BJ (cell line): ENCODE data around the gene CUTA. TPM values are rescaled to one million over a fixed set of nuclear protein-coding genes. Genes with fewer than 3 reads are reported as not detected.

Source experiments
- CTCF ChIA-PET: fragments of 350-600 bp; formaldehyde crosslinking; extraction: SDS; loops from one replicate; lab custom pipeline; 2021; ENCODE audit warnings: antibody characterized with exemption, inconsistent platforms; lab: Yijun Ruan, JAX
- POLR2A ChIA-PET: fragments of 300-600 bp; sonication (Branson Sonifier 250); formaldehyde crosslinking; extraction: SDS; loops from one replicate; lab custom pipeline; 2021; ENCODE audit warnings: antibody characterized with exemption; lab: Charles Lee
- DNase-seq: peaks from one replicate; pipeline ENCODE4 v3.0.0-alpha.2; 2011; ENCODE audit warnings: low read depth
- H3K27me3 ChIP-seq: 2 replicates; pipeline ENCODE4 v1.6.0; 2011; ENCODE audit warnings: low read length; ENCODE audit not compliant: control insufficient read depth, insufficient read depth
- H3K36me3 ChIP-seq: 2 replicates; pipeline ENCODE4 v1.5.1; 2011; ENCODE audit warnings: low read length; ENCODE audit not compliant: control insufficient read depth, insufficient read depth
- H3K4me3 ChIP-seq: 2 replicates; pipeline ENCODE4 v1.5.1; 2011; ENCODE audit warnings: low read depth, mild to moderate bottlenecking, control low read depth, low read length
- polyA plus RNA-seq: library from polyadenylated mRNA; depleted of rRNA; stranded (reverse); fragments of >200 nt; gene quantifications from 2 replicates; pipeline ENCODE4 v1.2.3, GENCODE V29; 2011
- TF ChIP-seq, protein P1 (sequence below): IDR thresholded peaks from 2 replicates; pipeline ENCODE4 v1.5.1; 2011; ENCODE audit warnings: low read depth, mild to moderate bottlenecking, control low read depth, inconsistent platforms, low read length, moderate library complexity; ENCODE audit not compliant: insufficient read depth

Gene CUTA
- polyA plus RNA-seq, 1 experiment: 369 TPM

DNA sequence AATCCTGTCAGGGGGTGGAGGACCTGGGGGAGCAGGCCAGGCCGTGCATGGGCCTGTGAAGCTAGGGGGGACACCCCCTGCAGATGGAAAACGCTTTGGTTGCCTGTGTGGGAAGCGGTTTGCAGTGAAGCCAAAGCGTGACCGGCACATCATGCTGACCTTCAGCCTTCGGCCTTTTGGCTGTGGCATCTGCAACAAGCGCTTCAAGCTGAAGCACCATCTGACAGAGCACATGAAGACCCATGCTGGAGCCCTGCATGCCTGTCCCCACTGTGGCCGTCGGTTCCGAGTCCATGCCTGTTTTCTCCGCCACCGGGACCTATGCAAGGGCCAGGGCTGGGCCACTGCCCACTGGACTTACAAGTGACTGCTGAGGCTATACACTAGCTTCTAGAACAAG lies 38.2 kb upstream of the CUTA start:
- DNase-seq: no peak
- ChIA-PET CTCF (no interaction called here), POLR2A (no interaction called here)
- H3K4me3 ChIP-seq: no peak overlapping the region
- H3K27me3 ChIP-seq: no peaks in the 10 kb centered on the region
- peaks cover 4% of the 10 kb centered on the region; the same call in 1 of the 2 replicates for H3K36me3 ChIP-seq
- TF ChIP-seq, protein P1, sequence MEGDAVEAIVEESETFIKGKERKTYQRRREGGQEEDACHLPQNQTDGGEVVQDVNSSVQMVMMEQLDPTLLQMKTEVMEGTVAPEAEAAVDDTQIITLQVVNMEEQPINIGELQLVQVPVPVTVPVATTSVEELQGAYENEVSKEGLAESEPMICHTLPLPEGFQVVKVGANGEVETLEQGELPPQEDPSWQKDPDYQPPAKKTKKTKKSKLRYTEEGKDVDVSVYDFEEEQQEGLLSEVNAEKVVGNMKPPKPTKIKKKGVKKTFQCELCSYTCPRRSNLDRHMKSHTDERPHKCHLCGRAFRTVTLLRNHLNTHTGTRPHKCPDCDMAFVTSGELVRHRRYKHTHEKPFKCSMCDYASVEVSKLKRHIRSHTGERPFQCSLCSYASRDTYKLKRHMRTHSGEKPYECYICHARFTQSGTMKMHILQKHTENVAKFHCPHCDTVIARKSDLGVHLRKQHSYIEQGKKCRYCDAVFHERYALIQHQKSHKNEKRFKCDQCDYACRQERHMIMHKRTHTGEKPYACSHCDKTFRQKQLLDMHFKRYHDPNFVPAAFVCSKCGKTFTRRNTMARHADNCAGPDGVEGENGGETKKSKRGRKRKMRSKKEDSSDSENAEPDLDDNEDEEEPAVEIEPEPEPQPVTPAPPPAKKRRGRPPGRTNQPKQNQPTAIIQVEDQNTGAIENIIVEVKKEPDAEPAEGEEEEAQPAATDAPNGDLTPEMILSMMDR: no peak

DNA sequence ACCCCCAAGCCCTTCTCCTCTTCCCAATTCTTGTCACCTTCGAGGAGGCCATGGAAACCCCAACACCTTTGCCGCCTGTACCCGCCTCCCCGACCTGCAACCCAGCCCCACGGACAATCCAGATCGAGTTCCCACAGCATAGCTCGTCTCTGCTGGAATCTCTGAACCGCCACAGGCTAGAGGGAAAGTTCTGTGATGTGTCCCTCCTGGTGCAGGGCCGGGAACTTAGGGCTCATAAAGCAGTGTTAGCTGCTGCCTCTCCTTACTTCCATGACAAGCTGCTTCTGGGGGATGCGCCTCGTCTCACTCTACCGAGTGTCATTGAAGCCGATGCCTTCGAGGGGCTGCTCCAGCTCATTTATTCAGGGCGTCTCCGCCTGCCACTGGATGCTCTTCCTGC lies 37.1 kb upstream of the CUTA start:
- ChIA-PET CTCF (interaction anchor here (1.3 kb wide), 1 partner anchor 13 kb away, joined by 4 read pairs; no protein-coding TSS in a partner anchor), POLR2A (no interaction called here)
- TF ChIP-seq, protein P1: no peak
- peak overlapping the region; percentile 93 for H3K4me3 ChIP-seq
- H3K27me3 ChIP-seq: no peaks in the 10 kb centered on the region
- no peak for DNase-seq
- H3K36me3 ChIP-seq: peaks cover 4% of the 10 kb centered on the region; the same call in 1 of the 2 replicates

DNA sequence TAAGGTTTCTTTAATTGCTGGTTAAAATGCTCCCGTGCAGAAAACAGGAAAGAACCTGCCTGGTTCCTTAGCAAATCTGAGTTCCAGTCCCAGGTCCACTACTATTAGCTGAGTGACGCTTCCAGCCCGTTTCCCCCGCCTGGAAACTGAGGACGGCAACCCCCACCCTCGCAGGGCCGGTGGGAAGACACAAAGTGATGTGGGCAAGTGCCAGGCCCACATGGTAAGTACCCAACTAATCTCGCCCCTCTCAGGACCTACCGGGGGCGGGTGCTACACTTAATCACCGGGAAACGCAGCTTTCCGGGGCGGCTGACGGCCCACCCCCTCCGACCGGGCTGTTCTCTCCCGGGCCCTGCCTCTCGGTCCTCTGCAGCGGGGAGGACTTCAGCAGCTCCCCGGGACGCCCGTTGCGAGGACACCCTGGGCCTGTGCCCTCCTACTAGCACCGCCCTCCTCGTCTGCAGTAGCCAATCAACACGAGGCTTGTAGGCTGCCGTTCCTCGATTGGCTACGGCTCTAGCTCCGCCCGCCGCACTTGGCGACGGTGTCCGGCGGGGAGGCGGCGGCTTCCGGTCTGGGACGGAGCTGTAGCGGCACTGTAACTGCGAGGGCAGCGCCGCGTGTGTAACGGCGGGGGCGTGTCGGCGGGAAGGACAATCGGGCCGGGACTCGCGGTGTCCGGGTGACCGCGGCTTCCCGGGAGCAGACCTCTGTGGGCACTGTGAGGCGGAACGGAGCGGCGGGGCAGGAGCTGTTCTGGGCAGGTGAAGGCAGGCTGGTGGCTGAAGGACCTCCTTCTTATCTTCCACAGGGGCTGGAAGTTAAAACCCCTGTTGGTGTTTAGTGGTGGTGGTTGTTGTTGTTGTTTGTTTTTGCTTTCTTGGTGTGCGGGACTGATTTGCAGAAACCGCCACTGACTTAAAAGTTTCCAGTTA lies 36.4 kb upstream of the CUTA start, which contains the start of gene ZBTB9:
Gene ZBTB9, plus strand, starts transcription at position 568 of the 938 bp plus-strand sequence. CDS start 525 bp downstream, outside the sequence.
- POLR2A ChIA-PET: interaction anchor here (0.9 kb wide), 1 partner anchor 36 kb away, joined by 3 read pairs; no protein-coding TSS in a partner anchor
- TF ChIP-seq, protein P1: no peak
- peak; percentile 82 for DNase-seq
- H3K4me3 ChIP-seq: peak within 1 kb of the TSS; percentile 93
- no peaks in the 10 kb centered on the region for H3K27me3 ChIP-seq
- CTCF ChIA-PET: interaction anchor here (0.8 to 1.3 kb wide), 4 partner anchors 14 to 70 kb away, joined by 3 to 4 read pairs (median 3); no protein-coding TSS in a partner anchor
- peaks cover 6% of the 10 kb centered on the region for H3K36me3 ChIP-seq

DNA sequence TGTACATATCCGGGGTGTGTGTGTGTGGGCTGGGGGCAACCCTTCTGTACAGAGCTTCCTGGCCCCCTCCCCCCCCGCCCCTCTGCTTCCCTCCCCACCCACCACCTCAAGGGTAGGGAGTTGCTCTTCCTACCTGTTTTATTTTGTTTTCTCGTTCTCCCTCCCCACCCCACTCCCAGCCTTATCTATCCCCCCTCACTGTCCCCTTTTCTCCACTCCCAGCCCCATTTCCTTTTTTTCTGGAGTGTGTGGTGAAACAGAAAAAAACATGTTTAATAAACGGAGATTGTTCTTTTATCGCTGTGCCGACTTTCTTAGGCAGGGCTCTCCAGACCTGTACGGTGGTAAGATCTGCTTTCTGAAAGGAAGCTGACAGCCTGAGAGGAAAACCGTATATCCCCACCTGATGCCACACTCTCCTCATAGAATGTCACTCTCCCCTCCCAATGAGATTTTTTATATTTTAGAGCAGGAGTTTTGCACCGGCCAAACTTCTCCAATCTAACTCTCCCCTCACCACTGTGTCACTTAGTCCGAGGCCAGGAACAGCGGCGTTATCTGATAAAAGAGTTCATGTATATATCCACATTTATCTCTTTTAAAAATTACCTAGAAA lies 35.6 kb upstream of the CUTA start:
- POLR2A ChIA-PET: no interaction called here
- TF ChIP-seq, protein P1: no peak
- no peak for DNase-seq
- CTCF ChIA-PET: interaction anchor here (0.8 to 1.1 kb wide), 3 partner anchors 38 to 69 kb away, joined by 3 read pairs; no protein-coding TSS in a partner anchor
- Histone ChIP-seq H3K36me3 (peaks cover 11% of the 10 kb centered on the region), H3K27me3 (no peaks in the 10 kb centered on the region), H3K4me3 (peak overlapping the region; percentile 93)

DNA sequence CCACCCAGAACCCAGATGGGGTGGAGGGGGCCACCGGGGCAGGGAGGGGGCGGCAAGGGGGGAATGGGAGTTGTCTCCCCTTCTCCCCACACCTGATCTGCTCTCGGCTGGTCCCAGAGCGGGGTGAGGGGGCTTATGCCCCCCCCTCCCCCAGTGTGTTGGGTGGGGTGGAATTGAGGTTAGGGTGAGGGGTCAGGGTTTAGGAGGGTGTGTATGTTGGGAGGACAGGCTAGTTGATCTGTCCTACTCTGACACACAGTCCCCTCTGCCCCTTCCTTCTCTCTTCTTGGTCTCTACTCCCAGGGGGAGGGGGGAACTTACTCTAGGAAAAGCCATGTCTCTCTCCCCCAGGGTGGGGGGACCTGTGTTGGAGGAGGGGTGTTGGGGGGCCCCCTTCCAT lies 34.6 kb upstream of the CUTA start:
- CTCF ChIA-PET: no interaction called here
- H3K36me3 ChIP-seq: peaks cover 15% of the 10 kb centered on the region
- POLR2A ChIA-PET: no interaction called here
- no peak overlapping the region for H3K4me3 ChIP-seq
- TF ChIP-seq, protein P1: no peak
- no peak for DNase-seq
- no peaks in the 10 kb centered on the region for H3K27me3 ChIP-seq
